Liver (tissue), 9 donors: ENCODE measurements around the gene UBQLN1. TPM values are rescaled to one million over a fixed set of nuclear protein-coding genes. Genes with fewer than 3 reads are reported as not detected.

Experiments used
- DNase-seq: peaks from one replicate; pipeline ENCODE4 v3.0.0-alpha.2; 2017; ENCODE audit warnings: low spot score
- H3K27ac ChIP-seq, 2 donors: one replicate each; pipeline ENCODE4 v1.7.0; 2013; ENCODE audit warnings: inconsistent platforms in 2 of 2, low read length in 2 of 2, control low read depth in 1 of 2, low read depth in 1 of 2, mild to moderate bottlenecking in 1 of 2
- H3K27me3 ChIP-seq, 4 donors: one replicate each; pipeline versions ENCODE4 v1.6.1 to v1.7.0; 2013; ENCODE audit warnings: low read length in 3 of 4, inconsistent platforms in 1 of 4, mild to moderate bottlenecking in 1 of 4, moderate library complexity in 1 of 4; ENCODE audit not compliant: control insufficient read depth in 4 of 4, insufficient read depth in 4 of 4
- H3K36me3 ChIP-seq, 4 donors: one replicate each; pipeline versions ENCODE4 v1.6.1 to v1.7.0; 2013; ENCODE audit warnings: low read length in 3 of 4, mild to moderate bottlenecking in 3 of 4, low read depth in 1 of 4, moderate library complexity in 1 of 4; ENCODE audit not compliant: control insufficient read depth in 4 of 4, insufficient read depth in 3 of 4
- H3K4me1 ChIP-seq, 4 donors: one replicate each; pipeline versions ENCODE4 v1.6.1 to v1.7.0; 2013; ENCODE audit warnings: low read length in 3 of 4, mild to moderate bottlenecking in 3 of 4, moderate library complexity in 1 of 4; ENCODE audit not compliant: control insufficient read depth in 4 of 4, insufficient read depth in 4 of 4
- H3K4me3 ChIP-seq, 3 donors: one replicate each; pipeline versions ENCODE4 v1.6.1 to v1.7.0; 2013; ENCODE audit warnings: low read length in 3 of 3, control low read depth in 1 of 3, low read depth in 1 of 3, mild to moderate bottlenecking in 1 of 3
- H3K9ac ChIP-seq, 2 donors: one replicate each; pipeline ENCODE4 v1.7.0; 2013; ENCODE audit warnings: low read length in 2 of 2, mild to moderate bottlenecking in 2 of 2, moderate library complexity in 2 of 2, control low read depth in 1 of 2, low read depth in 1 of 2
- H3K9me3 ChIP-seq, 4 donors: one replicate each; pipeline versions ENCODE4 v1.6.1 to v1.7.0; 2013; ENCODE audit warnings: low read length in 3 of 4; ENCODE audit not compliant: control insufficient read depth in 4 of 4
- EGR1 ChIP-seq, 2 donors: IDR thresholded peaks; 2 replicates each; pipeline ENCODE4 v1.6.1; 2016 to 2018; ENCODE audit warnings: antibody characterized with exemption in 2 of 2, low read depth in 2 of 2
- FOXA1 ChIP-seq: IDR thresholded peaks from 2 replicates; pipeline ENCODE4 v1.6.1; 2016; ENCODE audit warnings: antibody characterized with exemption
- FOXA2 ChIP-seq: IDR thresholded peaks from 2 replicates; pipeline ENCODE4 v1.6.1; 2016; ENCODE audit warnings: antibody characterized with exemption
- GABPA ChIP-seq, 2 donors: IDR thresholded peaks in 1 of 2; conservative IDR thresholded peaks in 1 of 2; 2 replicates each; pipeline ENCODE4 v1.6.1; 2016; ENCODE audit warnings: antibody characterized with exemption in 2 of 2, mild to moderate bottlenecking in 1 of 2, moderate library complexity in 1 of 2
- HNF4A ChIP-seq, 2 donors: conservative IDR thresholded peaks; 2 replicates each; pipeline ENCODE4 v1.6.1; 2016; ENCODE audit warnings: antibody characterized with exemption in 2 of 2, mild to moderate bottlenecking in 2 of 2
- HNF4G ChIP-seq: IDR thresholded peaks from 2 replicates; pipeline ENCODE4 v1.6.1; 2016; ENCODE audit warnings: antibody characterized with exemption
- JUND ChIP-seq, 2 donors: IDR thresholded peaks; 2 replicates each; pipeline ENCODE4 v1.6.1; 2016; ENCODE audit warnings: antibody characterized with exemption in 2 of 2
- RAD21 ChIP-seq, 2 donors: IDR thresholded peaks; 2 replicates each; pipeline ENCODE4 v1.6.1; 2016; ENCODE audit warnings: antibody characterized with exemption in 2 of 2, mild to moderate bottlenecking in 2 of 2
- RXRA ChIP-seq, 2 donors: IDR thresholded peaks; 2 replicates each; pipeline ENCODE4 v1.6.1; 2017 to 2018; ENCODE audit warnings: antibody characterized with exemption in 2 of 2, mild to moderate bottlenecking in 1 of 2
- SP1 ChIP-seq: IDR thresholded peaks from 2 replicates; pipeline ENCODE4 v1.6.1; 2018; ENCODE audit warnings: antibody characterized with exemption, mild to moderate bottlenecking
- TAF1 ChIP-seq: conservative IDR thresholded peaks from 2 replicates; pipeline ENCODE4 v1.6.1; 2016; ENCODE audit warnings: antibody characterized with exemption, mild to moderate bottlenecking
- YY1 ChIP-seq: IDR thresholded peaks from 2 replicates; pipeline ENCODE4 v1.6.1; 2016; ENCODE audit warnings: antibody characterized with exemption, mild to moderate bottlenecking
- WGBS: extraction: QIAGEN DNeasy Blood & Tissue Kit; methylation state at CpG from one replicate; pipeline ENCODE4 v1.1.7; 2013; 5-methylcytosine and 5-hydroxymethylcytosine counted together
- polyA plus RNA-seq, 2 donors: library from polyadenylated mRNA; stranded (reverse) in 1 of 2; unstranded in 1 of 2; fragments of 200-250 nt in 1 of 2; fragments of >200 nt in 1 of 2; fragmentation: Nextera tagmentation in 1 of 2; extraction: Ambion mirVana in 1 of 2; gene quantifications; one replicate each; pipeline versions ENCODE4 v1.2.1 to v1.2.3, GENCODE V29; 2013 to 2015
- total RNA-seq, 2 donors: library from RNA; depleted of rRNA; stranded (reverse); fragments of >200 nt; gene quantifications; one replicate each; pipeline ENCODE4 v1.2.3, GENCODE V29; 2014
- TF ChIP-seq, protein P1 (sequence below): IDR thresholded peaks from 2 replicates; pipeline ENCODE4 v1.6.1; 2016; ENCODE audit warnings: antibody characterized with exemption
- TF ChIP-seq, protein P2 (sequence below): IDR thresholded peaks from 2 replicates; pipeline ENCODE4 v1.6.1; 2016; ENCODE audit warnings: antibody characterized with exemption
- TF ChIP-seq, protein P3 (sequence below): IDR thresholded peaks from 2 replicates; pipeline ENCODE4 v1.6.1; 2016; ENCODE audit warnings: antibody characterized with exemption, mild to moderate bottlenecking
- TF ChIP-seq, protein P4 (sequence below): fragments of 150-350 bp; IDR thresholded peaks from 2 replicates; pipeline ENCODE4 v1.5.1; 2017; ENCODE audit warnings: improper control_type of control experiment, low read depth, low read length; ENCODE audit not compliant: missing input control
- TF ChIP-seq, protein P5 (sequence below): IDR thresholded peaks from 2 replicates; pipeline ENCODE4 v1.6.1; 2016; ENCODE audit warnings: antibody characterized with exemption
- donor health status: healthy.
- donor health status: healthy.
- donor health status: healthy.
- donor health status: healthy.
- donor health status: healthy.

The UBQLN1 gene
- total and polyA plus RNA-seq, 4 donors, result 42.7 to 88.8 (median 63.1) TPM

DNA sequence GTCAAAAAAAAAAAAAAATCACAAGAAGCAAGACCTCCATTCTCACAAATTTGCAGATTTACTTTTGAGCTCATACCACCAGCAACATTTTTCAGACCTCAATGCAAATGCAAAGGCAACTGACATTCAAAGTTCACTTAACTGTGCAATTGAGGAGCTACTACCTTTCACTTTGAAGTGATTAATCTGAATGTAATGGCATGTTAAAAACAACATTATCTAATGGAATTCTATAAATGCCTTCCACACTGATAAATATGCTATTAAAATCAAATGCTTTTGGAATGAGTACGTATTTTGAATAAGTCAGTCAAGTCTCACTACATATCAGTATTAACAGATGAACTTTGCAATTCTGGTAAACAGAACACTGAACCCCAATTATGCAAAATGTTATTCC lies 32.3 kb downstream of the UBQLN1 start:
- H3K4me3 ChIP-seq, result no peak overlapping the region
- H3K27me3 ChIP-seq, result no peaks in the 10 kb centered on the region
- H3K9ac ChIP-seq, result no peak overlapping the region
- WGBS, result 91% methylated on average over 1 of the region's 1 CpG
- H3K36me3 ChIP-seq, result peaks cover 4 to 53% (median 40%) of the 10 kb centered on the region in 4 donors
- peaks cover 0 to 2% (median 0%) of the 10 kb centered on the region in 4 donors for H3K4me1 ChIP-seq
- DNase-seq, result no peak
- no peak overlapping the region for H3K27ac ChIP-seq
- TF ChIP-seq, protein P1, sequence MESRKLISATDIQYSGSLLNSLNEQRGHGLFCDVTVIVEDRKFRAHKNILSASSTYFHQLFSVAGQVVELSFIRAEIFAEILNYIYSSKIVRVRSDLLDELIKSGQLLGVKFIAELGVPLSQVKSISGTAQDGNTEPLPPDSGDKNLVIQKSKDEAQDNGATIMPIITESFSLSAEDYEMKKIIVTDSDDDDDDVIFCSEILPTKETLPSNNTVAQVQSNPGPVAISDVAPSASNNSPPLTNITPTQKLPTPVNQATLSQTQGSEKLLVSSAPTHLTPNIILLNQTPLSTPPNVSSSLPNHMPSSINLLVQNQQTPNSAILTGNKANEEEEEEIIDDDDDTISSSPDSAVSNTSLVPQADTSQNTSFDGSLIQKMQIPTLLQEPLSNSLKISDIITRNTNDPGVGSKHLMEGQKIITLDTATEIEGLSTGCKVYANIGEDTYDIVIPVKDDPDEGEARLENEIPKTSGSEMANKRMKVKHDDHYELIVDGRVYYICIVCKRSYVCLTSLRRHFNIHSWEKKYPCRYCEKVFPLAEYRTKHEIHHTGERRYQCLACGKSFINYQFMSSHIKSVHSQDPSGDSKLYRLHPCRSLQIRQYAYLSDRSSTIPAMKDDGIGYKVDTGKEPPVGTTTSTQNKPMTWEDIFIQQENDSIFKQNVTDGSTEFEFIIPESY, result no peak
- TF ChIP-seq RXRA (IDR thresholded peaks at IDR 0.05) (no peak), RAD21 (IDR thresholded peaks at IDR 0.05) (no peak), HNF4A (conservative IDR thresholded peaks at IDR 0.05) (no peak), FOXA1 (no peak), EGR1 (IDR thresholded peaks at IDR 0.05; ENCODE audit: low read depth in 2 of 2) (no peak), GABPA (IDR thresholded peaks at IDR 0.05 in 1 of 2, conservative IDR thresholded peaks at IDR 0.05 in 1 of 2) (no peak), HNF4G (no peak), SP1 (no peak), JUND (IDR thresholded peaks at IDR 0.05) (no peak), FOXA2 (no peak), YY1 (no peak)
- TF ChIP-seq, protein P2, sequence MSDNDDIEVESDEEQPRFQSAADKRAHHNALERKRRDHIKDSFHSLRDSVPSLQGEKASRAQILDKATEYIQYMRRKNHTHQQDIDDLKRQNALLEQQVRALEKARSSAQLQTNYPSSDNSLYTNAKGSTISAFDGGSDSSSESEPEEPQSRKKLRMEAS, result no peak
- TF ChIP-seq, protein P3, sequence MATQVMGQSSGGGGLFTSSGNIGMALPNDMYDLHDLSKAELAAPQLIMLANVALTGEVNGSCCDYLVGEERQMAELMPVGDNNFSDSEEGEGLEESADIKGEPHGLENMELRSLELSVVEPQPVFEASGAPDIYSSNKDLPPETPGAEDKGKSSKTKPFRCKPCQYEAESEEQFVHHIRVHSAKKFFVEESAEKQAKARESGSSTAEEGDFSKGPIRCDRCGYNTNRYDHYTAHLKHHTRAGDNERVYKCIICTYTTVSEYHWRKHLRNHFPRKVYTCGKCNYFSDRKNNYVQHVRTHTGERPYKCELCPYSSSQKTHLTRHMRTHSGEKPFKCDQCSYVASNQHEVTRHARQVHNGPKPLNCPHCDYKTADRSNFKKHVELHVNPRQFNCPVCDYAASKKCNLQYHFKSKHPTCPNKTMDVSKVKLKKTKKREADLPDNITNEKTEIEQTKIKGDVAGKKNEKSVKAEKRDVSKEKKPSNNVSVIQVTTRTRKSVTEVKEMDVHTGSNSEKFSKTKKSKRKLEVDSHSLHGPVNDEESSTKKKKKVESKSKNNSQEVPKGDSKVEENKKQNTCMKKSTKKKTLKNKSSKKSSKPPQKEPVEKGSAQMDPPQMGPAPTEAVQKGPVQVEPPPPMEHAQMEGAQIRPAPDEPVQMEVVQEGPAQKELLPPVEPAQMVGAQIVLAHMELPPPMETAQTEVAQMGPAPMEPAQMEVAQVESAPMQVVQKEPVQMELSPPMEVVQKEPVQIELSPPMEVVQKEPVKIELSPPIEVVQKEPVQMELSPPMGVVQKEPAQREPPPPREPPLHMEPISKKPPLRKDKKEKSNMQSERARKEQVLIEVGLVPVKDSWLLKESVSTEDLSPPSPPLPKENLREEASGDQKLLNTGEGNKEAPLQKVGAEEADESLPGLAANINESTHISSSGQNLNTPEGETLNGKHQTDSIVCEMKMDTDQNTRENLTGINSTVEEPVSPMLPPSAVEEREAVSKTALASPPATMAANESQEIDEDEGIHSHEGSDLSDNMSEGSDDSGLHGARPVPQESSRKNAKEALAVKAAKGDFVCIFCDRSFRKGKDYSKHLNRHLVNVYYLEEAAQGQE, result no peak
- TF ChIP-seq, protein P4, sequence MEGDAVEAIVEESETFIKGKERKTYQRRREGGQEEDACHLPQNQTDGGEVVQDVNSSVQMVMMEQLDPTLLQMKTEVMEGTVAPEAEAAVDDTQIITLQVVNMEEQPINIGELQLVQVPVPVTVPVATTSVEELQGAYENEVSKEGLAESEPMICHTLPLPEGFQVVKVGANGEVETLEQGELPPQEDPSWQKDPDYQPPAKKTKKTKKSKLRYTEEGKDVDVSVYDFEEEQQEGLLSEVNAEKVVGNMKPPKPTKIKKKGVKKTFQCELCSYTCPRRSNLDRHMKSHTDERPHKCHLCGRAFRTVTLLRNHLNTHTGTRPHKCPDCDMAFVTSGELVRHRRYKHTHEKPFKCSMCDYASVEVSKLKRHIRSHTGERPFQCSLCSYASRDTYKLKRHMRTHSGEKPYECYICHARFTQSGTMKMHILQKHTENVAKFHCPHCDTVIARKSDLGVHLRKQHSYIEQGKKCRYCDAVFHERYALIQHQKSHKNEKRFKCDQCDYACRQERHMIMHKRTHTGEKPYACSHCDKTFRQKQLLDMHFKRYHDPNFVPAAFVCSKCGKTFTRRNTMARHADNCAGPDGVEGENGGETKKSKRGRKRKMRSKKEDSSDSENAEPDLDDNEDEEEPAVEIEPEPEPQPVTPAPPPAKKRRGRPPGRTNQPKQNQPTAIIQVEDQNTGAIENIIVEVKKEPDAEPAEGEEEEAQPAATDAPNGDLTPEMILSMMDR, result no peak
- TF ChIP-seq, protein P5, sequence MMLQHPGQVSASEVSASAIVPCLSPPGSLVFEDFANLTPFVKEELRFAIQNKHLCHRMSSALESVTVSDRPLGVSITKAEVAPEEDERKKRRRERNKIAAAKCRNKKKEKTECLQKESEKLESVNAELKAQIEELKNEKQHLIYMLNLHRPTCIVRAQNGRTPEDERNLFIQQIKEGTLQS, result no peak
- H3K9me3 ChIP-seq, result no peaks in the 10 kb centered on the region

DNA sequence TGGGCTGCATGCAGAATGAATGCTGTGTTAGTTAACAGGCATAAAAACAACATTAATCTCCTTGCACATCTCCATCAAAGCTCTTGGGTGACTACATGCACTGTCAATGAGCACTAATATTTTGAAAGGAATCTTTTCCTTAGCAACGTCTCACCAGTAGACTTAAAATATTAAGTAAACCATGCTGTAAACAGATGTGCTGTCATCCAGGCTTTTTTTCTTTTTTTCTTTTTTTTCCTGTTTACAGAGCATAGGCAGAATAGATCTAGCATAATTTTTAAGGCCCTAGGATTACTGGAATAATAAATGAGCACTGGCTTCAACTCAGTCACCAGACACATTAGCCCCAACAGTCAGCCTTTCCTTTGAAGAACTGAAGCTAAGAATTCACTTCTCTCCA lies 36.3 kb downstream of the UBQLN1 start:
- 73% methylated on average over 1 of the region's 1 CpG for WGBS
- Histone ChIP-seq H3K9ac (no peak overlapping the region), H3K27me3 (no peaks in the 10 kb centered on the region), H3K4me1 (no peaks in the 10 kb centered on the region), H3K27ac (no peak overlapping the region), H3K4me3 (no peak overlapping the region), H3K9me3 (no peaks in the 10 kb centered on the region), H3K36me3 (peaks cover 3 to 42% (median 24%) of the 10 kb centered on the region in 4 donors)
- DNase-seq, result no peak
- TF ChIP-seq TAF1, result no peak
- TF ChIP-seq FOXA2, result no peak
- TF ChIP-seq GABPA (IDR thresholded peaks at IDR 0.05 in 1 of 2, conservative IDR thresholded peaks at IDR 0.05 in 1 of 2), result no peak
- no peak for TF ChIP-seq YY1
- TF ChIP-seq, protein P5, result no peak
- TF ChIP-seq JUND (IDR thresholded peaks at IDR 0.05), result no peak
- TF ChIP-seq, protein P2, result no peak
- TF ChIP-seq SP1, result no peak
- no peak for TF ChIP-seq RXRA (IDR thresholded peaks at IDR 0.05)
- no peak for TF ChIP-seq EGR1 (IDR thresholded peaks at IDR 0.05; ENCODE audit: low read depth in 2 of 2)
- TF ChIP-seq, protein P4, result no peak
- no peak for TF ChIP-seq HNF4G
